Activated CD8-positive, alpha-beta T cell treated with anti-CD3 and anti-CD28 coated beads, Interleukin-2, amount 10 ng/mL, durations not matched to agents 7 days and 5 days (primary cell): ENCODE results near the gene DIPK1B. TPM values are rescaled to one million over a fixed set of nuclear protein-coding genes. Genes with fewer than 3 reads are reported as not detected.

Experiments
- ATAC-seq: fragments of 150-1000 bp; cut with Tn5 transposase; one replicate; pipeline ENCODE4 v1.10.0; 2021; ENCODE audit warnings: moderate library complexity
- CTCF ChIA-PET: fragments of 350-600 bp; sonication (Branson Sonifier 250); formaldehyde crosslinking; loops from one replicate; lab custom pipeline; 2021; ENCODE audit warnings: antibody characterized with exemption; lab: Charles Lee
- POLR2A ChIA-PET: fragments of 350-600 bp; sonication (Branson Sonifier 250); formaldehyde crosslinking; loops from one replicate; lab custom pipeline; 2021; ENCODE audit warnings: antibody characterized with exemption; lab: Charles Lee
- DNase-seq: peaks from one replicate; pipeline ENCODE4 v3.0.0-alpha.2; 2020
- H3K27ac Mint-ChIP-seq: one replicate; pipeline ENCODE4 v1.8.0; 2021; ENCODE audit warnings: mild to moderate bottlenecking, mixed read lengths
- H3K27me3 Mint-ChIP-seq: one replicate; pipeline ENCODE4 v1.8.0; 2021; ENCODE audit warnings: low read depth, mixed read lengths
- H3K36me3 Mint-ChIP-seq: one replicate; pipeline ENCODE4 v1.8.0; 2021; ENCODE audit warnings: low read depth, mixed read lengths
- H3K4me1 Mint-ChIP-seq: one replicate; pipeline ENCODE4 v1.8.0; 2021; ENCODE audit warnings: low read depth, mixed read lengths
- H3K4me3 Mint-ChIP-seq: one replicate; pipeline ENCODE4 v1.8.0; 2021; ENCODE audit warnings: mild to moderate bottlenecking, mixed read lengths
- H3K9me3 Mint-ChIP-seq: one replicate; pipeline ENCODE4 v1.8.0; 2022; ENCODE audit warnings: mixed read lengths; ENCODE audit not compliant: insufficient read depth
- total RNA-seq, 2 experiments: library from RNA; stranded (reverse); gene quantifications; one replicate each; pipeline ENCODE4 v1.2.3, GENCODE V29; 2021

The DIPK1B gene
- total RNA-seq, 2 experiments from 2014 or later = 0.16 TPM; not detected in 1

- peak; percentile 5 for ATAC-seq
- H3K9me3 Mint-ChIP-seq = no peaks in the 10 kb centered on the region
These were observed 6.2 kb downstream of the DIPK1B start for GRCh38 chr9:136718345-136719194.

GRCh38 chr9:136719195-136719880 is 7.0 kb downstream of the DIPK1B start:
- ATAC-seq (peak; percentile 14), DNase-seq (no peak)
- no peak overlapping the region for H3K4me3 Mint-ChIP-seq
- ChIA-PET CTCF (interaction anchor here (1.3 kb wide), 1 partner anchor 73 kb away, joined by 4 read pairs; no protein-coding TSS in a partner anchor), POLR2A (interaction anchor here (0.6 to 7.5 kb wide), 3 partner anchors 8 to 37 kb away, joined by 3 to 53 read pairs (median 3); no protein-coding TSS in a partner anchor)
- H3K9me3 Mint-ChIP-seq = no peaks in the 10 kb centered on the region
- peaks cover 21% of the 10 kb centered on the region for H3K4me1 Mint-ChIP-seq
- H3K36me3 Mint-ChIP-seq = peaks cover 17% of the 10 kb centered on the region
- H3K27ac Mint-ChIP-seq = peak overlapping the region; percentile 15
- peaks cover 1% of the 10 kb centered on the region for H3K27me3 Mint-ChIP-seq

More at GRCh38 chr9:136718345-136719194, 6.2 kb downstream of the DIPK1B start:
- peaks cover 8% of the 10 kb centered on the region for H3K27me3 Mint-ChIP-seq
- POLR2A ChIA-PET = interaction anchor here (0.9 to 7.5 kb wide), 2 partner anchors 8 to 22 kb away, joined by 3 to 53 read pairs; no protein-coding TSS in a partner anchor
- H3K4me1 Mint-ChIP-seq = peaks cover 13% of the 10 kb centered on the region
- CTCF ChIA-PET = interaction anchor here (1.3 kb wide), 1 partner anchor 74 kb away, joined by 4 read pairs; no protein-coding TSS in a partner anchor
- H3K36me3 Mint-ChIP-seq = peaks cover 9% of the 10 kb centered on the region
- no peak overlapping the region for H3K27ac Mint-ChIP-seq
- no peak overlapping the region for H3K4me3 Mint-ChIP-seq
- no peak for DNase-seq

GRCh38 chr9:136720251-136720897 is 8.0 kb downstream of the DIPK1B start:
- no peak for ATAC-seq

GRCh38 chr9:136720898-136721338 is 8.5 kb downstream of the DIPK1B start:
- no peaks in the 10 kb centered on the region for H3K27me3 Mint-ChIP-seq
- no peak overlapping the region for H3K4me3 Mint-ChIP-seq
- no peak overlapping the region for H3K27ac Mint-ChIP-seq
- CTCF ChIA-PET = interaction anchor here (1.3 kb wide), 1 partner anchor 122 kb away, joined by 3 read pairs; the partner anchor contains the start of gene AJM1
- H3K9me3 Mint-ChIP-seq = no peaks in the 10 kb centered on the region
- ATAC-seq = no peak
- DNase-seq = no peak
- peaks cover 32% of the 10 kb centered on the region for H3K4me1 Mint-ChIP-seq
- peaks cover 29% of the 10 kb centered on the region for H3K36me3 Mint-ChIP-seq
- POLR2A ChIA-PET = interaction anchor here (1.0 kb wide), 1 partner anchor 9 kb away, joined by 3 read pairs; no protein-coding TSS in a partner anchor

More at GRCh38 chr9:136720251-136720897, 8.0 kb downstream of the DIPK1B start:
- H3K36me3 Mint-ChIP-seq = peaks cover 24% of the 10 kb centered on the region
- POLR2A ChIA-PET = no interaction called here
- no peaks in the 10 kb centered on the region for H3K27me3 Mint-ChIP-seq
- no peak overlapping the region for H3K4me3 Mint-ChIP-seq
- CTCF ChIA-PET = interaction anchor here (1.3 kb wide), 1 partner anchor 122 kb away, joined by 3 read pairs; the partner anchor contains the start of gene AJM1
- H3K27ac Mint-ChIP-seq = no peak overlapping the region
- DNase-seq = no peak
- no peaks in the 10 kb centered on the region for H3K9me3 Mint-ChIP-seq
- peaks cover 26% of the 10 kb centered on the region for H3K4me1 Mint-ChIP-seq

GRCh38 chr9:136721339-136722092 is 9.1 kb downstream of the DIPK1B start:
- Mint-ChIP-seq H3K27me3 (no peaks in the 10 kb centered on the region), H3K4me1 (peaks cover 38% of the 10 kb centered on the region), H3K4me3 (no peak overlapping the region), H3K27ac (peak overlapping the region; percentile 21), H3K36me3 (peaks cover 35% of the 10 kb centered on the region), H3K9me3 (no peaks in the 10 kb centered on the region)
- POLR2A ChIA-PET = interaction anchor here (1.0 to 1.1 kb wide), 2 partner anchors 7 to 8 kb away, joined by 3 read pairs; no protein-coding TSS in a partner anchor
- ATAC-seq (no peak), DNase-seq (no peak)
- CTCF ChIA-PET = no interaction called here

GRCh38 chr9:136722093-136722968 is 10.0 kb downstream of the DIPK1B start:
- H3K36me3 Mint-ChIP-seq = peaks cover 41% of the 10 kb centered on the region
- no peak overlapping the region for H3K4me3 Mint-ChIP-seq
- H3K27ac Mint-ChIP-seq = no peak overlapping the region
- no peak for ATAC-seq
- no peaks in the 10 kb centered on the region for H3K27me3 Mint-ChIP-seq
- POLR2A ChIA-PET = interaction anchor here (1.1 kb wide), 1 partner anchor 8 kb away, joined by 3 read pairs; no protein-coding TSS in a partner anchor
- DNase-seq = no peak
- H3K9me3 Mint-ChIP-seq = no peaks in the 10 kb centered on the region
- H3K4me1 Mint-ChIP-seq = peaks cover 42% of the 10 kb centered on the region
- CTCF ChIA-PET = no interaction called here

GRCh38 chr9:136722969-136723356 is 10.6 kb downstream of the DIPK1B start:
- H3K27ac Mint-ChIP-seq = no peak overlapping the region
- H3K9me3 Mint-ChIP-seq = no peaks in the 10 kb centered on the region
- peaks cover 44% of the 10 kb centered on the region for H3K36me3 Mint-ChIP-seq
- no peak overlapping the region for H3K4me3 Mint-ChIP-seq
- DNase-seq (no peak), ATAC-seq (no peak)
- ChIA-PET POLR2A (no interaction called here), CTCF (no interaction called here)
- no peaks in the 10 kb centered on the region for H3K27me3 Mint-ChIP-seq
- peaks cover 42% of the 10 kb centered on the region for H3K4me1 Mint-ChIP-seq

GRCh38 chr9:136723362-136723976 is 11.1 kb downstream of the DIPK1B start:
- no peak overlapping the region for H3K4me3 Mint-ChIP-seq
- CTCF ChIA-PET = no interaction called here
- no peak for DNase-seq
- no peaks in the 10 kb centered on the region for H3K27me3 Mint-ChIP-seq
- no peaks in the 10 kb centered on the region for H3K9me3 Mint-ChIP-seq
- peaks cover 41% of the 10 kb centered on the region for H3K4me1 Mint-ChIP-seq
- POLR2A ChIA-PET = interaction anchor here (0.5 kb wide), 1 partner anchor 288 kb away, joined by 3 read pairs; no protein-coding TSS in a partner anchor
- no peak for ATAC-seq
- peaks cover 44% of the 10 kb centered on the region for H3K36me3 Mint-ChIP-seq
- no peak overlapping the region for H3K27ac Mint-ChIP-seq

- ATAC-seq = no peak
- ChIA-PET POLR2A (interaction anchor here (0.5 kb wide), 1 partner anchor 289 kb away, joined by 3 read pairs; no protein-coding TSS in a partner anchor), CTCF (no interaction called here)
- H3K36me3 Mint-ChIP-seq = peaks cover 44% of the 10 kb centered on the region
- no peak for DNase-seq
- H3K9me3 Mint-ChIP-seq = no peaks in the 10 kb centered on the region
- H3K4me1 Mint-ChIP-seq = peaks cover 39% of the 10 kb centered on the region
- no peak overlapping the region for H3K27ac Mint-ChIP-seq
- no peaks in the 10 kb centered on the region for H3K27me3 Mint-ChIP-seq
- H3K4me3 Mint-ChIP-seq = no peak overlapping the region
These were observed 11.6 kb downstream of the DIPK1B start for GRCh38 chr9:136723989-136724388.

GRCh38 chr9:136724772-136725171 is 12.4 kb downstream of the DIPK1B start:
- ATAC-seq (no peak), DNase-seq (no peak)
- H3K36me3 Mint-ChIP-seq = peaks cover 44% of the 10 kb centered on the region
- H3K9me3 Mint-ChIP-seq = no peaks in the 10 kb centered on the region
- POLR2A ChIA-PET = no interaction called here
- H3K4me1 Mint-ChIP-seq = peaks cover 42% of the 10 kb centered on the region
- no peaks in the 10 kb centered on the region for H3K27me3 Mint-ChIP-seq
- CTCF ChIA-PET = no interaction called here
- no peak overlapping the region for H3K4me3 Mint-ChIP-seq
- H3K27ac Mint-ChIP-seq = no peak overlapping the region
